Activated CD8-positive, alpha-beta memory T cell treated with anti-CD3 and anti-CD28 coated beads, Interleukin-2, amount 50 U/mL, for 48 hours (primary cell): ENCODE data around the gene GUF1.

Source experiments
- DNase-seq: peaks from one replicate; pipeline ENCODE4 v3.0.0-alpha.2; 2020

GUF1 gene

GRCh38 chr4:44678094-44679041 lies at the start of gene GUF1:
TSS of gene GUF1 (plus strand) at chr4:44678420. CDS start at chr4:44678623, 203 bp downstream.
- peak; percentile 90 for DNase-seq

- DNase-seq: no peak
Observed at GRCh38 chr4:44629280-44629866, 48.8 kb upstream of the GUF1 start.

GRCh38 chr4:44632089-44632488 lies 46.1 kb upstream of the GUF1 start:
- no peak for DNase-seq

GRCh38 chr4:44632733-44633132 lies 45.5 kb upstream of the GUF1 start:
- no peak for DNase-seq

- DNase-seq: no peak
Observed at GRCh38 chr4:44638091-44638490, 40.1 kb upstream of the GUF1 start.

GRCh38 chr4:44646151-44646550 lies 32.1 kb upstream of the GUF1 start:
- no peak for DNase-seq

- DNase-seq: no peak
Observed at GRCh38 chr4:44651425-44651824, 26.8 kb upstream of the GUF1 start, which contains the start of gene YIPF7. TSS of gene YIPF7 (minus strand) at chr4:44651625. CDS start at chr4:44650100, 1,525 bp downstream.

GRCh38 chr4:44652002-44652401 lies 26.2 kb upstream of the GUF1 start:
- no peak for DNase-seq

GRCh38 chr4:44660396-44660795 lies 17.8 kb upstream of the GUF1 start:
- no peak for DNase-seq

GRCh38 chr4:44661940-44662622 lies 16.1 kb upstream of the GUF1 start:
- DNase-seq: no peak

- DNase-seq: no peak
Observed at GRCh38 chr4:44662623-44663005, 15.6 kb upstream of the GUF1 start.

GRCh38 chr4:44663539-44664263 lies 14.5 kb upstream of the GUF1 start:
- DNase-seq: no peak

- no peak for DNase-seq
Observed at GRCh38 chr4:44668526-44668925, 9.7 kb upstream of the GUF1 start.

- no peak for DNase-seq
Observed at GRCh38 chr4:44670506-44671199, 7.6 kb upstream of the GUF1 start.

- no peak for DNase-seq
Observed at GRCh38 chr4:44671636-44672035, 6.6 kb upstream of the GUF1 start.

GRCh38 chr4:44674471-44674870 lies 3.7 kb upstream of the GUF1 start:
- DNase-seq: no peak

- no peak for DNase-seq
Observed at GRCh38 chr4:44675366-44675765, 2.9 kb upstream of the GUF1 start.

- DNase-seq: no peak
Observed at GRCh38 chr4:44679060-44679459, 840 bp downstream of the GUF1 start.

- DNase-seq: no peak
Observed at GRCh38 chr4:44684648-44685047, 6.4 kb downstream of the GUF1 start.

GRCh38 chr4:44700427-44700826 lies 22.2 kb downstream of the GUF1 start:
- no peak for DNase-seq

GRCh38 chr4:44701037-44701436 lies 22.8 kb downstream of the GUF1 start:
- no peak for DNase-seq

GRCh38 chr4:44704673-44705072 lies 26.5 kb downstream of the GUF1 start:
- DNase-seq: no peak
